Liver (tissue), 9 donors: Measurements from ENCODE around the gene PATL1. TPM values are rescaled to one million over a fixed set of nuclear protein-coding genes. Genes with fewer than 3 reads are reported as not detected.

ENCODE experiments used
- DNase-seq: peaks from one replicate; pipeline ENCODE4 v3.0.0-alpha.2; 2017; ENCODE audit warnings: low spot score
- H3K27ac ChIP-seq, 2 donors: one replicate each; pipeline ENCODE4 v1.7.0; 2013; ENCODE audit warnings: inconsistent platforms in 2 of 2, low read length in 2 of 2, control low read depth in 1 of 2, low read depth in 1 of 2, mild to moderate bottlenecking in 1 of 2
- H3K27me3 ChIP-seq, 4 donors: one replicate each; pipeline versions ENCODE4 v1.6.1 to v1.7.0; 2013; ENCODE audit warnings: low read length in 3 of 4, inconsistent platforms in 1 of 4, mild to moderate bottlenecking in 1 of 4, moderate library complexity in 1 of 4; ENCODE audit not compliant: control insufficient read depth in 4 of 4, insufficient read depth in 4 of 4
- H3K36me3 ChIP-seq, 4 donors: one replicate each; pipeline versions ENCODE4 v1.6.1 to v1.7.0; 2013; ENCODE audit warnings: low read length in 3 of 4, mild to moderate bottlenecking in 3 of 4, low read depth in 1 of 4, moderate library complexity in 1 of 4; ENCODE audit not compliant: control insufficient read depth in 4 of 4, insufficient read depth in 3 of 4
- H3K4me1 ChIP-seq, 4 donors: one replicate each; pipeline versions ENCODE4 v1.6.1 to v1.7.0; 2013; ENCODE audit warnings: low read length in 3 of 4, mild to moderate bottlenecking in 3 of 4, moderate library complexity in 1 of 4; ENCODE audit not compliant: control insufficient read depth in 4 of 4, insufficient read depth in 4 of 4
- H3K4me3 ChIP-seq, 3 donors: one replicate each; pipeline versions ENCODE4 v1.6.1 to v1.7.0; 2013; ENCODE audit warnings: low read length in 3 of 3, control low read depth in 1 of 3, low read depth in 1 of 3, mild to moderate bottlenecking in 1 of 3
- H3K9ac ChIP-seq, 2 donors: one replicate each; pipeline ENCODE4 v1.7.0; 2013; ENCODE audit warnings: low read length in 2 of 2, mild to moderate bottlenecking in 2 of 2, moderate library complexity in 2 of 2, control low read depth in 1 of 2, low read depth in 1 of 2
- H3K9me3 ChIP-seq, 4 donors: one replicate each; pipeline versions ENCODE4 v1.6.1 to v1.7.0; 2013; ENCODE audit warnings: low read length in 3 of 4; ENCODE audit not compliant: control insufficient read depth in 4 of 4
- ATF3 ChIP-seq: IDR thresholded peaks from 2 replicates; pipeline ENCODE4 v1.6.1; 2016; ENCODE audit warnings: antibody characterized with exemption
- CTCF ChIP-seq: fragments of 150-350 bp; IDR thresholded peaks from 2 replicates; pipeline ENCODE4 v1.5.1; 2017; ENCODE audit warnings: improper control_type of control experiment, low read depth, low read length; ENCODE audit not compliant: missing input control
- EGR1 ChIP-seq, 2 donors: IDR thresholded peaks; 2 replicates each; pipeline ENCODE4 v1.6.1; 2016 to 2018; ENCODE audit warnings: antibody characterized with exemption in 2 of 2, low read depth in 2 of 2
- FOXA1 ChIP-seq: IDR thresholded peaks from 2 replicates; pipeline ENCODE4 v1.6.1; 2016; ENCODE audit warnings: antibody characterized with exemption
- FOXA2 ChIP-seq: IDR thresholded peaks from 2 replicates; pipeline ENCODE4 v1.6.1; 2016; ENCODE audit warnings: antibody characterized with exemption
- GABPA ChIP-seq, 2 donors: IDR thresholded peaks in 1 of 2; conservative IDR thresholded peaks in 1 of 2; 2 replicates each; pipeline ENCODE4 v1.6.1; 2016; ENCODE audit warnings: antibody characterized with exemption in 2 of 2, mild to moderate bottlenecking in 1 of 2, moderate library complexity in 1 of 2
- HNF4A ChIP-seq, 2 donors: conservative IDR thresholded peaks; 2 replicates each; pipeline ENCODE4 v1.6.1; 2016; ENCODE audit warnings: antibody characterized with exemption in 2 of 2, mild to moderate bottlenecking in 2 of 2
- HNF4G ChIP-seq: IDR thresholded peaks from 2 replicates; pipeline ENCODE4 v1.6.1; 2016; ENCODE audit warnings: antibody characterized with exemption
- JUND ChIP-seq, 2 donors: IDR thresholded peaks; 2 replicates each; pipeline ENCODE4 v1.6.1; 2016; ENCODE audit warnings: antibody characterized with exemption in 2 of 2
- MAX ChIP-seq: IDR thresholded peaks from 2 replicates; pipeline ENCODE4 v1.6.1; 2016; ENCODE audit warnings: antibody characterized with exemption
- NR2F2 ChIP-seq: IDR thresholded peaks from 2 replicates; pipeline ENCODE4 v1.6.1; 2016; ENCODE audit warnings: antibody characterized with exemption
- RAD21 ChIP-seq, 2 donors: IDR thresholded peaks; 2 replicates each; pipeline ENCODE4 v1.6.1; 2016; ENCODE audit warnings: antibody characterized with exemption in 2 of 2, mild to moderate bottlenecking in 2 of 2
- REST ChIP-seq: IDR thresholded peaks from 2 replicates; pipeline ENCODE4 v1.6.1; 2016; ENCODE audit warnings: antibody characterized with exemption, mild to moderate bottlenecking
- RXRA ChIP-seq, 2 donors: IDR thresholded peaks; 2 replicates each; pipeline ENCODE4 v1.6.1; 2017 to 2018; ENCODE audit warnings: antibody characterized with exemption in 2 of 2, mild to moderate bottlenecking in 1 of 2
- SP1 ChIP-seq: IDR thresholded peaks from 2 replicates; pipeline ENCODE4 v1.6.1; 2018; ENCODE audit warnings: antibody characterized with exemption, mild to moderate bottlenecking
- TAF1 ChIP-seq: conservative IDR thresholded peaks from 2 replicates; pipeline ENCODE4 v1.6.1; 2016; ENCODE audit warnings: antibody characterized with exemption, mild to moderate bottlenecking
- YY1 ChIP-seq: IDR thresholded peaks from 2 replicates; pipeline ENCODE4 v1.6.1; 2016; ENCODE audit warnings: antibody characterized with exemption, mild to moderate bottlenecking
- ZBTB33 ChIP-seq: IDR thresholded peaks from 2 replicates; pipeline ENCODE4 v1.6.1; 2016; ENCODE audit warnings: antibody characterized with exemption
- WGBS: extraction: QIAGEN DNeasy Blood & Tissue Kit; methylation state at CpG from one replicate; pipeline ENCODE4 v1.1.7; 2013; 5-methylcytosine and 5-hydroxymethylcytosine counted together
- polyA plus RNA-seq, 2 donors: library from polyadenylated mRNA; stranded (reverse) in 1 of 2; unstranded in 1 of 2; fragments of 200-250 nt in 1 of 2; fragments of >200 nt in 1 of 2; fragmentation: Nextera tagmentation in 1 of 2; extraction: Ambion mirVana in 1 of 2; gene quantifications; one replicate each; pipeline versions ENCODE4 v1.2.1 to v1.2.3, GENCODE V29; 2013 to 2015
- total RNA-seq, 2 donors: library from RNA; depleted of rRNA; stranded (reverse); fragments of >200 nt; gene quantifications; one replicate each; pipeline ENCODE4 v1.2.3, GENCODE V29; 2014
- donor health status: healthy.
- donor health status: healthy.
- donor health status: healthy.
- donor health status: healthy.
- donor health status: healthy.

PATL1 gene
- total and polyA plus RNA-seq, 4 donors = 4.9 to 14.7 (median 12.4) TPM

GRCh38 chr11:59674291-59674690 is 5.5 kb upstream of the PATL1 start:
- no peaks in the 10 kb centered on the region for H3K27me3 ChIP-seq
- H3K27ac ChIP-seq = peak overlapping the region; percentile 71 to 87
- no peaks in the 10 kb centered on the region for H3K9me3 ChIP-seq
- H3K4me1 ChIP-seq = peaks cover 6 to 34% (median 17%) of the 10 kb centered on the region in 4 donors
- no peak for DNase-seq
- no peak for TF ChIP-seq RAD21 (IDR thresholded peaks at IDR 0.05)
- no peak for TF ChIP-seq GABPA (IDR thresholded peaks at IDR 0.05 in 1 of 2, conservative IDR thresholded peaks at IDR 0.05 in 1 of 2)
- peak; percentile 58 for TF ChIP-seq SP1
- no peak for TF ChIP-seq HNF4G
- TF ChIP-seq JUND (IDR thresholded peaks at IDR 0.05) = peak in 1 of 2 donors; percentile 16
- TF ChIP-seq RXRA (IDR thresholded peaks at IDR 0.05) = peak; percentile 90 to 95
- TF ChIP-seq HNF4A (conservative IDR thresholded peaks at IDR 0.05) = peak; percentile 51 to 54
- TF ChIP-seq CTCF = no peak
- no peak for TF ChIP-seq ZBTB33
- no peak for TF ChIP-seq NR2F2
- TF ChIP-seq MAX = peak; percentile 26
- TF ChIP-seq ATF3 = no peak
- no peak for TF ChIP-seq FOXA2
- no peak for TF ChIP-seq REST
- TF ChIP-seq TAF1 = no peak
- no peak for TF ChIP-seq YY1
- TF ChIP-seq FOXA1 = no peak
- no peak for TF ChIP-seq EGR1 (IDR thresholded peaks at IDR 0.05; ENCODE audit: low read depth in 2 of 2)
- peak overlapping the region in 1 of 2 donors; percentile 52 for H3K9ac ChIP-seq
- WGBS = 25% methylated on average over 2 of the region's 2 CpGs
- peak overlapping the region in 1 of 3 donors; percentile 25 for H3K4me3 ChIP-seq
- no peaks in the 10 kb centered on the region for H3K36me3 ChIP-seq
